ENCODE measurements around the gene TRIML1.
"Not testable (repeated sequence)": the region's sequence is repeated elsewhere in the genome, so short reads cannot be mapped to it uniquely, and the experiment has no call there.

Gene TRIML1

GRCh38 chr4:188147176-188147575 is 7.9 kb downstream of the TRIML1 start:
- DNase-seq (ENCODE audit: low read depth), result no peak
- TF ChIP-seq, protein P1, sequence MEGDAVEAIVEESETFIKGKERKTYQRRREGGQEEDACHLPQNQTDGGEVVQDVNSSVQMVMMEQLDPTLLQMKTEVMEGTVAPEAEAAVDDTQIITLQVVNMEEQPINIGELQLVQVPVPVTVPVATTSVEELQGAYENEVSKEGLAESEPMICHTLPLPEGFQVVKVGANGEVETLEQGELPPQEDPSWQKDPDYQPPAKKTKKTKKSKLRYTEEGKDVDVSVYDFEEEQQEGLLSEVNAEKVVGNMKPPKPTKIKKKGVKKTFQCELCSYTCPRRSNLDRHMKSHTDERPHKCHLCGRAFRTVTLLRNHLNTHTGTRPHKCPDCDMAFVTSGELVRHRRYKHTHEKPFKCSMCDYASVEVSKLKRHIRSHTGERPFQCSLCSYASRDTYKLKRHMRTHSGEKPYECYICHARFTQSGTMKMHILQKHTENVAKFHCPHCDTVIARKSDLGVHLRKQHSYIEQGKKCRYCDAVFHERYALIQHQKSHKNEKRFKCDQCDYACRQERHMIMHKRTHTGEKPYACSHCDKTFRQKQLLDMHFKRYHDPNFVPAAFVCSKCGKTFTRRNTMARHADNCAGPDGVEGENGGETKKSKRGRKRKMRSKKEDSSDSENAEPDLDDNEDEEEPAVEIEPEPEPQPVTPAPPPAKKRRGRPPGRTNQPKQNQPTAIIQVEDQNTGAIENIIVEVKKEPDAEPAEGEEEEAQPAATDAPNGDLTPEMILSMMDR (IDR thresholded peaks at IDR 0.05; ENCODE audit: control insufficient read depth, insufficient read depth, low read depth, low read length, missing control alignments), result no peak
- H3K4me3 ChIP-seq (ENCODE audit: control insufficient read depth, low read depth, low read length), result no peak overlapping the region

GRCh38 chr4:188147776-188148175 is 8.5 kb downstream of the TRIML1 start:
- no peak for DNase-seq (ENCODE audit: low read depth)

GRCh38 chr4:188154668-188155405 is 15.6 kb downstream of the TRIML1 start:
- TF ChIP-seq, protein P1 (IDR thresholded peaks at IDR 0.05; ENCODE audit: control insufficient read depth, insufficient read depth, low read depth, low read length, missing control alignments), result no peak
- no peak for DNase-seq (ENCODE audit: low read depth)
- no peak overlapping the region for H3K4me3 ChIP-seq (ENCODE audit: control insufficient read depth, low read depth, low read length)

More at GRCh38 chr4:188147776-188148175, 8.5 kb downstream of the TRIML1 start:
- H3K4me3 ChIP-seq (ENCODE audit: control insufficient read depth, low read depth, low read length), result no peak overlapping the region
- TF ChIP-seq, protein P1 (IDR thresholded peaks at IDR 0.05; ENCODE audit: control insufficient read depth, insufficient read depth, low read depth, low read length, missing control alignments), result no peak

DNA sequence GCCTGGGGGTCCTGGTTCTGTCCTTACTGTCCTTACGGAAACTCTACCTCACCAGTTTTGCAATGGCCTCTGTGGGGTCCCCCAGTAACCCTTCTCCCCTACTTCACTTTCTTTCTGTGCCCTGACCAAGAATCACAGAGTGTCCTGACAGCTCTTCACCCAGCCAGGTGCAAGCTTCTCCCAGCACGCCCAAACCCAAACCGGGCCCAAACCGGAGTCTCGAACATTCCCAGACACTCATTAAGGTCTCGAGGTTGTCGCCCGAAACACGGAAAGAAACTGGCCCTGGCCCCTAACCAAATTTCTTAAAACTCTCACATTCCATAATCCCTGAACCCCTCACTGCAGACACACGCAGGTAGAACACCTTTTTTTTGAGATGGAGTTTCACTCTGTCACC is 19.1 kb downstream of the TRIML1 start:
- DNase-seq (ENCODE audit: low read depth), result no peak
- no peak overlapping the region for H3K4me3 ChIP-seq (ENCODE audit: control insufficient read depth, low read depth, low read length)
- TF ChIP-seq, protein P1 (IDR thresholded peaks at IDR 0.05; ENCODE audit: control insufficient read depth, insufficient read depth, low read depth, low read length, missing control alignments), result no peak

- not testable (repeated sequence) for H3K4me3 ChIP-seq (ENCODE audit: control insufficient read depth, low read depth, low read length); DNase-seq (ENCODE audit: low read depth)
Measured at GRCh38 chr4:188159513-188160226, 20.4 kb downstream of the TRIML1 start.

DNA sequence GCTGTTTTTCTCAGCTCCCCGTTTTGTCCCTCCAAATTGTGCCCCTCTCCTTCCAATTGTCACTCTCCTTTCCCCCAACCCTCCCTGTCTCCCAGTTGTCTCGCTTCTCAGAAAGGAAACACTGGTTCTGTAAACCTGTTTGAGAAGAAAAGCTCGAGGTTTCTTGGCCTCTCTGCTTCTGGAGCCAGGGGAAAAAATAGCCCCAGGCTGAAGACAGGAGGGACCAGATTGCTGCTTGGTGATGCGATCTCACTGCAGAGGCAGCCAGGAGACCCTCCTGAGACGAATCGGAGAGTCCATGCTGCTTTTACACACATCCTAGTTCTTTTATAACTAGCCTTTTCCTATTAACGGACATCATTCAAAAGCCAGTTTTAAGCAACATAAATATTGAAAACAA is 21.2 kb downstream of the TRIML1 start:
- TF ChIP-seq, protein P1 (IDR thresholded peaks at IDR 0.05; ENCODE audit: control insufficient read depth, insufficient read depth, low read depth, low read length, missing control alignments), result no peak
- DNase-seq (ENCODE audit: low read depth), result no peak
- H3K4me3 ChIP-seq (ENCODE audit: control insufficient read depth, low read depth, low read length), result no peak overlapping the region

GRCh38 chr4:188161167-188161566 is 21.9 kb downstream of the TRIML1 start:
- no peak overlapping the region for H3K4me3 ChIP-seq (ENCODE audit: control insufficient read depth, low read depth, low read length)
- DNase-seq (ENCODE audit: low read depth), result no peak
- TF ChIP-seq, protein P1 (IDR thresholded peaks at IDR 0.05; ENCODE audit: control insufficient read depth, insufficient read depth, low read depth, low read length, missing control alignments), result no peak
